ENCODE results near the gene SYNJ2.
"Not testable (repeated sequence)": the region's sequence is repeated elsewhere in the genome, so short reads cannot be mapped to it uniquely, and the experiment has no call there.

Gene SYNJ2

GRCh38 chr6:157981395-157982101 is at the start of gene SYNJ2:
SYNJ2 (plus strand) TSS chr6:157981863; CDS start chr6:157981962, 99 bp downstream.
- peak within 1 kb of the TSS; percentile 63 to 95 (median 79) for H3K4me3 ChIP-seq
- H3K27ac ChIP-seq = peak within 1 kb of the TSS; percentile 14 to 91 (median 81)

GRCh38 chr6:157935786-157936185 is 45.9 kb upstream of the SYNJ2 start:
- no peak overlapping the region for H3K4me3 ChIP-seq
- no peak overlapping the region for H3K27ac ChIP-seq

GRCh38 chr6:157937318-157937717 is 44.3 kb upstream of the SYNJ2 start:
- no peak overlapping the region for H3K4me3 ChIP-seq
- H3K27ac ChIP-seq = no peak overlapping the region

- Histone ChIP-seq H3K27ac (no peak overlapping the region), H3K4me3 (no peak overlapping the region)
Measured at GRCh38 chr6:157937916-157938315, 43.7 kb upstream of the SYNJ2 start.

GRCh38 chr6:157940375-157941036 is 41.2 kb upstream of the SYNJ2 start:
- not testable (repeated sequence) for H3K27ac ChIP-seq, H3K4me3 ChIP-seq

GRCh38 chr6:157941101-157941863 is 40.4 kb upstream of the SYNJ2 start:
- Histone ChIP-seq H3K27ac (no peak overlapping the region), H3K4me3 (no peak overlapping the region)

GRCh38 chr6:157942351-157942750 is 39.3 kb upstream of the SYNJ2 start:
- H3K4me3 ChIP-seq = no peak overlapping the region
- H3K27ac ChIP-seq = no peak overlapping the region

GRCh38 chr6:157943249-157943963 is 38.3 kb upstream of the SYNJ2 start:
- no peak overlapping the region for H3K27ac ChIP-seq
- H3K4me3 ChIP-seq = no peak overlapping the region

- H3K4me3 ChIP-seq = no peak overlapping the region
- H3K27ac ChIP-seq = no peak overlapping the region
Measured at GRCh38 chr6:157943964-157944283, 37.7 kb upstream of the SYNJ2 start.

GRCh38 chr6:157944983-157945931 is 36.4 kb upstream of the SYNJ2 start:
- Histone ChIP-seq H3K27ac (no peak overlapping the region), H3K4me3 (no peak overlapping the region)

GRCh38 chr6:157946053-157946617 is 35.5 kb upstream of the SYNJ2 start:
- Histone ChIP-seq H3K27ac (no peak overlapping the region), H3K4me3 (no peak overlapping the region)

GRCh38 chr6:157946865-157947532 is 34.7 kb upstream of the SYNJ2 start:
- Histone ChIP-seq H3K4me3 (no peak overlapping the region), H3K27ac (no peak overlapping the region)

- not testable (repeated sequence) for H3K27ac ChIP-seq
Measured at GRCh38 chr6:157950899-157951298, 30.8 kb upstream of the SYNJ2 start.

GRCh38 chr6:157951828-157952227 is 29.8 kb upstream of the SYNJ2 start:
- H3K4me3 ChIP-seq = no peak overlapping the region
- H3K27ac ChIP-seq = no peak overlapping the region

More at GRCh38 chr6:157950899-157951298, 30.8 kb upstream of the SYNJ2 start:
- not testable (repeated sequence) for H3K4me3 ChIP-seq

- H3K4me3 ChIP-seq = no peak overlapping the region
- no peak overlapping the region for H3K27ac ChIP-seq
Measured at GRCh38 chr6:157952861-157953351, 28.8 kb upstream of the SYNJ2 start.

- Histone ChIP-seq H3K4me3 (peak overlapping the region in 1 of 7 experiments; percentile 22), H3K27ac (peak overlapping the region in 1 of 21 experiments; percentile 34)
Measured at GRCh38 chr6:157953580-157954091, 28.0 kb upstream of the SYNJ2 start.

Measured in skin epidermis (tissue), 12 donors.